GM13976 (cell line): ENCODE data around the gene PC.
"Not testable (repeated sequence)": the region's sequence is repeated elsewhere in the genome, so short reads cannot be mapped to it uniquely, and the experiment has no call there.

ENCODE experiments used
- DNase-seq: peaks from one replicate; pipeline ENCODE4 v3.0.0; 2012; ENCODE audit warnings: low spot score
- in situ Hi-C: fragments of 300-500 bp; cut with MboI; formaldehyde crosslinking; loops from one replicate; pipeline ENCODE4 v1.12.0; 2022; ENCODE audit warnings: low sequenced_read_pairs, mixed read lengths, inconsistent platforms; ENCODE audit not compliant: unreplicated experiment
- TF ChIP-seq, protein P1 (sequence below): IDR thresholded peaks from 2 replicates; pipeline ENCODE4 v1.5.1; 2012; ENCODE audit warnings: borderline replicate concordance, mild to moderate bottlenecking; ENCODE audit not compliant: insufficient read depth; ENCODE audit errors: extremely low read depth, missing control alignments, control extremely low read depth

PC gene

DNA sequence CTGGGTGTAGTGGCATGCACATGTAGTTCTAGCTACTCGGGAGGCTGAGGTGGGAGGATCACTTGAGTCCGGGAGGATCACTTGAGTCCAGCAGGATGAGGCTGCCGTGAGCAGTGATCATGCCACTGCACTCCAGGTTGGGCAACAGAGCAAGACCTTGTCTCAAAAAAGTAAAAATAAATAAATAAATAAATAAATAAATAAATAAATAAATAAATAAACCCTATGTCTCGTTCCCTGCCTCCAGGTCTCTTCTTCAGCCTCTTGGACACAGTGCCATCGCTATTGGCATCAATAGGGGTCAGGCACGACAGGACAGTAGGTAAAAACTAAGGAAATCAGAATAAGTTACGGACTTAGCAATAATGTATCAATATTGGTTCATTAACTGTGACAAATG, 41.4 kb upstream of the PC start:
- no peak for DNase-seq
- TF ChIP-seq, protein P1, sequence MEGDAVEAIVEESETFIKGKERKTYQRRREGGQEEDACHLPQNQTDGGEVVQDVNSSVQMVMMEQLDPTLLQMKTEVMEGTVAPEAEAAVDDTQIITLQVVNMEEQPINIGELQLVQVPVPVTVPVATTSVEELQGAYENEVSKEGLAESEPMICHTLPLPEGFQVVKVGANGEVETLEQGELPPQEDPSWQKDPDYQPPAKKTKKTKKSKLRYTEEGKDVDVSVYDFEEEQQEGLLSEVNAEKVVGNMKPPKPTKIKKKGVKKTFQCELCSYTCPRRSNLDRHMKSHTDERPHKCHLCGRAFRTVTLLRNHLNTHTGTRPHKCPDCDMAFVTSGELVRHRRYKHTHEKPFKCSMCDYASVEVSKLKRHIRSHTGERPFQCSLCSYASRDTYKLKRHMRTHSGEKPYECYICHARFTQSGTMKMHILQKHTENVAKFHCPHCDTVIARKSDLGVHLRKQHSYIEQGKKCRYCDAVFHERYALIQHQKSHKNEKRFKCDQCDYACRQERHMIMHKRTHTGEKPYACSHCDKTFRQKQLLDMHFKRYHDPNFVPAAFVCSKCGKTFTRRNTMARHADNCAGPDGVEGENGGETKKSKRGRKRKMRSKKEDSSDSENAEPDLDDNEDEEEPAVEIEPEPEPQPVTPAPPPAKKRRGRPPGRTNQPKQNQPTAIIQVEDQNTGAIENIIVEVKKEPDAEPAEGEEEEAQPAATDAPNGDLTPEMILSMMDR = no peak
- in situ Hi-C loops = no loop called here

- in situ Hi-C loops = no loop called here
- DNase-seq = no peak
- TF ChIP-seq, protein P1 = no peak
These were observed 38.6 kb upstream of the PC start for GRCh38 chr11:66996609-66997273.

DNA sequence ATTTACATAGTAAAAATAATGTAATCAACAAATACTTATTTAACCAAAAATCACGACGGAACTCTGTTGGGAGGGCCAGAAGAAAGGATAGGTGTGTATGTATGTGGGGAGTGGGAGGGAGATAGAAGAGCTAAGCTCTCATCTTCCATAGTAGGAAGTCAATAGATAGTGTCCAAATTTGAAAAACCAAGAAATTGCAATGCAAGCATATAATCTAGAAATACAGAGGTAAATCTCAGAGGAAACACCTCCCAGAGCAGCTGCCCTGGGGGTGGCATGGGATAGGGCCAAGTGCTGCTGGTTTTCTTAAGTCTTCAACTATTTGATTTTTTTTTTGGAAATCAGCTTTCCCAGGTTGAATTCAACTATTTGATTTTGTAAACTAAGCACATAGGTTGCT, 33.9 kb upstream of the PC start:
- DNase-seq = no peak
- in situ Hi-C loops = no loop called here
- TF ChIP-seq, protein P1 = no peak

DNA sequence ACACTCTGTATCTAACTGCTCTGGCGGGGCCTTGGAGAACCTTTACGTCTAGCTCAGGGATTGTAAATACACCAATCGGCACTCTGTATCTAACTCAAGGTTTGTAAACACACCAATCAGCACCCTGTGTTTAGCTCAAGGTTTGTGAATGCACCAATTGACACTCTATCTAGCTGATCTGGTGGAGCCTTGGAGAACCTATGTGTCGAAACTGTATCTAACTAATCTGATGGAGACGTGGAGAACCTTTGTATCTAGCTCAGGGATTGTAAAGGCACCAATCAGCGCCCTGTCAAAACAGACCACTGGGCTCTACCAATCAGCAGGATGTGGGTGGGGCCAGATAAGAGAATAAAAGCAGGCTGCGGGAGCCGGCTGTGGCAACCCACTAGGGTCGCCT, 31.2 kb upstream of the PC start:
- in situ Hi-C loops, DNase-seq: not testable (repeated sequence)

- in situ Hi-C loops, DNase-seq: not testable (repeated sequence)
These were observed 30.6 kb upstream of the PC start for GRCh38 chr11:66988741-66989140.

GRCh38 chr11:66987924-66988637, 29.9 kb upstream of the PC start:
- in situ Hi-C loops = no loop called here
- no peak for DNase-seq
- TF ChIP-seq, protein P1 = no peak

- in situ Hi-C loops = no loop called here
- TF ChIP-seq, protein P1 = no peak
- no peak for DNase-seq
These were observed 29.0 kb upstream of the PC start for GRCh38 chr11:66987158-66987620.
